ENCODE measurements around the gene SETD6. TPM values are rescaled to one million over a fixed set of nuclear protein-coding genes. Genes with fewer than 3 reads are reported as not detected.
"Not testable (repeated sequence)": the region's sequence is repeated elsewhere in the genome, so short reads cannot be mapped to it uniquely, and the experiment has no call there.

Gene SETD6
- total RNA-seq, 1 donor from 2014 or later: 23.2 TPM

GRCh38 chr16:58556678-58557077, 41.4 kb downstream of the SETD6 start:
- H3K4me3 ChIP-seq (ENCODE audit: low read depth, low read length): no peak overlapping the region
- no peak for FAIRE-seq
- H3K27me3 ChIP-seq (ENCODE audit: control insufficient read depth, insufficient read depth, low read length): no peaks in the 10 kb centered on the region
- peaks cover 19% of the 10 kb centered on the region for H3K36me3 ChIP-seq (ENCODE audit: control insufficient read depth, insufficient read depth, low read length)
- TF ChIP-seq, protein P1, sequence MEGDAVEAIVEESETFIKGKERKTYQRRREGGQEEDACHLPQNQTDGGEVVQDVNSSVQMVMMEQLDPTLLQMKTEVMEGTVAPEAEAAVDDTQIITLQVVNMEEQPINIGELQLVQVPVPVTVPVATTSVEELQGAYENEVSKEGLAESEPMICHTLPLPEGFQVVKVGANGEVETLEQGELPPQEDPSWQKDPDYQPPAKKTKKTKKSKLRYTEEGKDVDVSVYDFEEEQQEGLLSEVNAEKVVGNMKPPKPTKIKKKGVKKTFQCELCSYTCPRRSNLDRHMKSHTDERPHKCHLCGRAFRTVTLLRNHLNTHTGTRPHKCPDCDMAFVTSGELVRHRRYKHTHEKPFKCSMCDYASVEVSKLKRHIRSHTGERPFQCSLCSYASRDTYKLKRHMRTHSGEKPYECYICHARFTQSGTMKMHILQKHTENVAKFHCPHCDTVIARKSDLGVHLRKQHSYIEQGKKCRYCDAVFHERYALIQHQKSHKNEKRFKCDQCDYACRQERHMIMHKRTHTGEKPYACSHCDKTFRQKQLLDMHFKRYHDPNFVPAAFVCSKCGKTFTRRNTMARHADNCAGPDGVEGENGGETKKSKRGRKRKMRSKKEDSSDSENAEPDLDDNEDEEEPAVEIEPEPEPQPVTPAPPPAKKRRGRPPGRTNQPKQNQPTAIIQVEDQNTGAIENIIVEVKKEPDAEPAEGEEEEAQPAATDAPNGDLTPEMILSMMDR (IDR thresholded peaks at IDR 0.05; ENCODE audit: insufficient read depth, low read length, severe bottlenecking): no peak
- no peak for DNase-seq (ENCODE audit: low read depth)

- TF ChIP-seq, protein P1 (IDR thresholded peaks at IDR 0.05; ENCODE audit: insufficient read depth, low read length, severe bottlenecking): no peak
- Histone ChIP-seq H3K4me3 (ENCODE audit: low read depth, low read length) (no peak overlapping the region), H3K36me3 (ENCODE audit: control insufficient read depth, insufficient read depth, low read length) (peaks cover 12% of the 10 kb centered on the region), H3K27me3 (ENCODE audit: control insufficient read depth, insufficient read depth, low read length) (no peaks in the 10 kb centered on the region)
- no peak for FAIRE-seq
- DNase-seq (ENCODE audit: low read depth): peak; percentile 79
Observed at GRCh38 chr16:58563235-58563634, 47.9 kb downstream of the SETD6 start.

GRCh38 chr16:58563775-58564174, 48.5 kb downstream of the SETD6 start:
- Histone ChIP-seq H3K4me3 (ENCODE audit: low read depth, low read length) (no peak overlapping the region), H3K36me3 (ENCODE audit: control insufficient read depth, insufficient read depth, low read length) (peaks cover 10% of the 10 kb centered on the region), H3K27me3 (ENCODE audit: control insufficient read depth, insufficient read depth, low read length) (no peaks in the 10 kb centered on the region)
- FAIRE-seq (no peak), DNase-seq (ENCODE audit: low read depth) (peak; percentile 4)
- TF ChIP-seq, protein P1 (IDR thresholded peaks at IDR 0.05; ENCODE audit: insufficient read depth, low read length, severe bottlenecking): no peak

DNA sequence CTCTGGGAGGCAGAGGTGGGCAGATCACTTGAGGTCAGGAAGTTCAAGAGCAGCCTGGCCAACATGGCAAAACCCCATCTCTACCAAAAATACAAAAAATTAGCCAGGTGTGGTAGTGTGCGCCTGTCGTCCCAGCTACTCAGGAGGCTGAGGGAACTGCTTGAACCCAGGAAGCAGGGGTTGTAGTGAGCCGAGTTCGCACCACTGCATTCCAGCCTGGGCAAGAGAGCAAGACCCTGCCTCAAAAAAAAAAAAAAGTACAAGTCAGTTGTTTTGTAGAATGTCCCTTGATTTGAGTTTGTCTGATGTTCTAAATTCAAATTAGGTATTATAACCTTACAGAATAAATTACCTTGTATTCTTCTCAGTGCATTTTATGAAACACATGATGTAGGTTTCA, 50.4 kb downstream of the SETD6 start:
- not testable (repeated sequence) for FAIRE-seq

More for the DNA sequence above, 50.4 kb downstream of the SETD6 start:
- H3K27me3 ChIP-seq (ENCODE audit: control insufficient read depth, insufficient read depth, low read length); H3K36me3 ChIP-seq (ENCODE audit: control insufficient read depth, insufficient read depth, low read length); H3K4me3 ChIP-seq (ENCODE audit: low read depth, low read length); DNase-seq (ENCODE audit: low read depth): not testable (repeated sequence)

Other genes starting within 250 kb of the SETD6 start
- gene PRSS54, start 220.5 kb upstream of the SETD6 start, total RNA-seq: not detected in 2 replicates
- gene GINS3, start 123.0 kb upstream of the SETD6 start, total RNA-seq: 1.1 and 1.8 TPM in 2 replicates
- 2.6 and 2.8 TPM in 2 replicates for gene NDRG4, start 15.4 kb upstream of the SETD6 start, total RNA-seq
- gene CNOT1, start 114.3 kb downstream of the SETD6 start, total RNA-seq: 113 and 184 TPM in 2 replicates
- gene SLC38A7, start 169.3 kb downstream of the SETD6 start, total RNA-seq: 23.4 and 27.9 TPM in 2 replicates
- gene GOT2, start 218.8 kb downstream of the SETD6 start, total RNA-seq: 30.3 and 31.3 TPM in 2 replicates